ENCODE measurements around the gene DDX19B. TPM values are rescaled to one million over a fixed set of nuclear protein-coding genes. Genes with fewer than 3 reads are reported as not detected.
"Not testable (repeated sequence)": the region's sequence is repeated elsewhere in the genome, so short reads cannot be mapped to it uniquely, and the experiment has no call there.

Gene DDX19B
- total RNA-seq, 6 experiments from 2014 or later, result 20.8 to 30.9 (median 26.7) TPM

GRCh38 chr16:70306880-70307279 lies 7.9 kb downstream of the DDX19B start:
- peaks cover 1% of the 10 kb centered on the region for H3K27me3 Mint-ChIP-seq (ENCODE audit: insufficient read depth)
- no peak for TF ChIP-seq CTCF (IDR thresholded peaks at IDR 0.05)

GRCh38 chr16:70307726-70308125 lies 8.7 kb downstream of the DDX19B start:
- not testable (repeated sequence) for H3K27ac Mint-ChIP-seq; H3K4me3 Mint-ChIP-seq; H3K36me3 Mint-ChIP-seq (ENCODE audit: low read depth); DNase-seq; H3K9me3 Mint-ChIP-seq; H3K27me3 Mint-ChIP-seq (ENCODE audit: insufficient read depth)
- peaks cover 11% of the 10 kb centered on the region for H3K4me1 Mint-ChIP-seq (ENCODE audit: low read depth)

More at GRCh38 chr16:70306880-70307279, 7.9 kb downstream of the DDX19B start:
- Mint-ChIP-seq H3K4me3 (no peak overlapping the region), H3K27ac (no peak overlapping the region), H3K9me3 (peaks cover 7% of the 10 kb centered on the region), H3K36me3 (ENCODE audit: low read depth) (peaks cover 15% of the 10 kb centered on the region), H3K4me1 (ENCODE audit: low read depth) (peaks cover 18% of the 10 kb centered on the region)
- DNase-seq, result no peak

- Mint-ChIP-seq H3K4me3 (no peak overlapping the region), H3K9me3 (no peaks in the 10 kb centered on the region), H3K4me1 (ENCODE audit: low read depth) (peaks cover 7% of the 10 kb centered on the region), H3K36me3 (ENCODE audit: low read depth) (peaks cover 17% of the 10 kb centered on the region), H3K27me3 (ENCODE audit: insufficient read depth) (no peaks in the 10 kb centered on the region), H3K27ac (no peak overlapping the region)
- DNase-seq, result no peak
- no peak for TF ChIP-seq CTCF (IDR thresholded peaks at IDR 0.05)
These were observed 21.1 kb downstream of the DDX19B start for GRCh38 chr16:70320121-70320520.

- no peak for DNase-seq
- Mint-ChIP-seq H3K4me3 (no peak overlapping the region), H3K9me3 (no peaks in the 10 kb centered on the region), H3K27ac (no peak overlapping the region), H3K27me3 (ENCODE audit: insufficient read depth) (no peaks in the 10 kb centered on the region), H3K36me3 (ENCODE audit: low read depth) (peaks cover 20% of the 10 kb centered on the region), H3K4me1 (ENCODE audit: low read depth) (peaks cover 7% of the 10 kb centered on the region)
- no peak for TF ChIP-seq CTCF (IDR thresholded peaks at IDR 0.05)
These were observed 26.2 kb downstream of the DDX19B start for GRCh38 chr16:70324998-70325747.

GRCh38 chr16:70331091-70331490 lies 32.1 kb downstream of the DDX19B start:
- Mint-ChIP-seq H3K27ac (no peak overlapping the region), H3K36me3 (ENCODE audit: low read depth) (peaks cover 14% of the 10 kb centered on the region), H3K4me1 (ENCODE audit: low read depth) (no peaks in the 10 kb centered on the region), H3K27me3 (ENCODE audit: insufficient read depth) (no peaks in the 10 kb centered on the region; the same call in 1 of the 2 replicates), H3K9me3 (no peaks in the 10 kb centered on the region), H3K4me3 (no peak overlapping the region)
- DNase-seq, result no peak
- TF ChIP-seq CTCF (IDR thresholded peaks at IDR 0.05), result no peak

GRCh38 chr16:70331588-70332358 lies 32.8 kb downstream of the DDX19B start:
- DNase-seq, result no peak
- Mint-ChIP-seq H3K36me3 (ENCODE audit: low read depth) (peaks cover 14% of the 10 kb centered on the region), H3K27me3 (ENCODE audit: insufficient read depth) (no peaks in the 10 kb centered on the region; the same call in 1 of the 2 replicates), H3K27ac (no peak overlapping the region), H3K4me3 (no peak overlapping the region), H3K9me3 (no peaks in the 10 kb centered on the region), H3K4me1 (ENCODE audit: low read depth) (no peaks in the 10 kb centered on the region)
- peak; percentile 74 for TF ChIP-seq CTCF (IDR thresholded peaks at IDR 0.05)

- not testable (repeated sequence) for H3K4me1 Mint-ChIP-seq (ENCODE audit: low read depth); H3K4me3 Mint-ChIP-seq; DNase-seq; H3K27me3 Mint-ChIP-seq (ENCODE audit: insufficient read depth); H3K9me3 Mint-ChIP-seq
- Mint-ChIP-seq H3K27ac (peak overlapping the region; percentile 37; the same call in 1 of the 2 replicates), H3K36me3 (ENCODE audit: low read depth) (peaks cover 14% of the 10 kb centered on the region)
These were observed 33.7 kb downstream of the DDX19B start for GRCh38 chr16:70332728-70333127.

Data from HFFc6 (cell line).